ENCODE results near the gene FAF1.
"Not testable (repeated sequence)": the region's sequence is repeated elsewhere in the genome, so short reads cannot be mapped to it uniquely, and the experiment has no call there.

FAF1 gene

DNA sequence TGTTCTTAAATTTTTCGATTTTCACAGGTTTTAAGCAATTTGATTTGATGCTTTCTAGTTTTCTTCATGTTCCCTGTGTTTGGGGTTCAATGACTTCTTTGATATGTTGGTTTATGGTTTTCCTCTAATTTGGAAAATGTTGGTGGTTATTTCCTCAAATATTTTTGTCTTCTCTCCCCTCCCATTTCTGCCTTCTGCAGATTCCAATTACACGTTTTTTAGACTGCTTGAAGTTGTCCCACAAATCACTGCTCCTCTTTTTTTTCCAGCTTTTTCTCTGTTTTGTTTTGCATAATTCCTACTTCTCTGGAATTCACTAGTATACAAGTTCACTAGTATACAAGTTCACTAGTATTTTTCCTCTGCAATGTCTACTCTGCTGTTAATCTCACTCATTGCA is 61.3 kb downstream of the FAF1 start:
- ChIA-PET POLR2A (no interaction called here), CTCF (interaction anchor here (1.2 to 1.9 kb wide), 2 partner anchors 25 to 291 kb away, joined by 4 to 5 read pairs; no protein-coding TSS in a partner anchor)

DNA sequence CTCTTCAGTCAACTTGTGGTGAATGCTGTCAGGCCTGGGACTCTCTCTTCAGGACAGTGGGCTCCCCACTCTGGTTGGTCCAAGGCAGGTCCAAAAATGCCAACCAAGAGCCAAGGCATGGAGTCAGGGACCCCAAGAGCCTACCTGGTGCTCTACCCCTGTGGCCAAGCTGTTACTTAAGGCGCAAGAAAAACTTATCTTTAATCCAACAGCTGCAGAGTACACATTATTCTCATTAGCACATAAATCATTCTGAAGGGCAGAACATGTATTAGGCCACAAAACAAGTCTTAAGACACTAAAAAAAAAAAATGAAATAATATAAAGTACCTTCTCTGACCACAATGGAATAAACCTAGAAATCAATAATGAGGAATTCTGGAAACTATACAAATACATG is 65.7 kb downstream of the FAF1 start:
- no peak for DNase-seq (ENCODE audit: extremely low spot score)
- TF ChIP-seq, protein P1, sequence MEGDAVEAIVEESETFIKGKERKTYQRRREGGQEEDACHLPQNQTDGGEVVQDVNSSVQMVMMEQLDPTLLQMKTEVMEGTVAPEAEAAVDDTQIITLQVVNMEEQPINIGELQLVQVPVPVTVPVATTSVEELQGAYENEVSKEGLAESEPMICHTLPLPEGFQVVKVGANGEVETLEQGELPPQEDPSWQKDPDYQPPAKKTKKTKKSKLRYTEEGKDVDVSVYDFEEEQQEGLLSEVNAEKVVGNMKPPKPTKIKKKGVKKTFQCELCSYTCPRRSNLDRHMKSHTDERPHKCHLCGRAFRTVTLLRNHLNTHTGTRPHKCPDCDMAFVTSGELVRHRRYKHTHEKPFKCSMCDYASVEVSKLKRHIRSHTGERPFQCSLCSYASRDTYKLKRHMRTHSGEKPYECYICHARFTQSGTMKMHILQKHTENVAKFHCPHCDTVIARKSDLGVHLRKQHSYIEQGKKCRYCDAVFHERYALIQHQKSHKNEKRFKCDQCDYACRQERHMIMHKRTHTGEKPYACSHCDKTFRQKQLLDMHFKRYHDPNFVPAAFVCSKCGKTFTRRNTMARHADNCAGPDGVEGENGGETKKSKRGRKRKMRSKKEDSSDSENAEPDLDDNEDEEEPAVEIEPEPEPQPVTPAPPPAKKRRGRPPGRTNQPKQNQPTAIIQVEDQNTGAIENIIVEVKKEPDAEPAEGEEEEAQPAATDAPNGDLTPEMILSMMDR (IDR thresholded peaks at IDR 0.05; ENCODE audit: control extremely low read depth, extremely low read depth, low read depth, missing control alignments): no peak
- POLR2A ChIA-PET: no interaction called here
- CTCF ChIA-PET: no interaction called here

More for the DNA sequence above, 61.3 kb downstream of the FAF1 start:
- TF ChIP-seq, protein P1 (IDR thresholded peaks at IDR 0.05; ENCODE audit: control extremely low read depth, extremely low read depth, low read depth, missing control alignments): no peak
- no peak for DNase-seq (ENCODE audit: extremely low spot score)

GRCh38 chr1:50893466-50893865 is 66.6 kb downstream of the FAF1 start:
- ChIA-PET CTCF (interaction anchor here (0.9 to 1.1 kb wide), 2 partner anchors 20 to 37 kb away, joined by 4 read pairs; no protein-coding TSS in a partner anchor), POLR2A (no interaction called here)
- TF ChIP-seq, protein P1 (IDR thresholded peaks at IDR 0.05; ENCODE audit: control extremely low read depth, extremely low read depth, low read depth, missing control alignments): no peak
- no peak for DNase-seq (ENCODE audit: extremely low spot score)

- CTCF ChIA-PET: interaction anchor here (1.8 kb wide), 1 partner anchor 10 kb away, joined by 3 read pairs; no protein-coding TSS in a partner anchor
- DNase-seq (ENCODE audit: extremely low spot score); POLR2A ChIA-PET: not testable (repeated sequence)
Measured at GRCh38 chr1:50887555-50887954, 72.5 kb downstream of the FAF1 start.

DNA sequence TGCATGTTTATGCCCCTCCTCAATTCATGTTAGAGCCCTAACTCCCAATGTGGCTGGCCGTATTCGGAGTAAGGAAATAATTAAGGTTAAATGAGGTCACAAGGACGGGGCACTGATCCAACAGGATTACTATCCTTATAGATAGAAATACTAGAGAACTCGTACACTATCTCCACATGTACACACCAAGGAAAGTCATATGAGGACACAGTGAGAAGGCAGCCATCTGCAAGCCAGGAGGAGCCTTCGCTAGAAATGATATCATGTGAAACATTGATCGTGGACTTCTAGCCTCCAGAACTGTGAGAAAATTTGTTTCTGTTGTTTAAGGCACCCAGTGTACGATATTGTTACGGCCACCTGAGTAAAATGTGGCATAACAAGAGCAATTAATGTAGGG is 79.7 kb downstream of the FAF1 start:
- DNase-seq (ENCODE audit: extremely low spot score): no peak
- ChIA-PET CTCF (interaction anchor here (1.3 to 4.2 kb wide), 2 partner anchors 9 to 49 kb away, joined by 3 to 14 read pairs; no protein-coding TSS in a partner anchor), POLR2A (no interaction called here)
- TF ChIP-seq, protein P1 (IDR thresholded peaks at IDR 0.05; ENCODE audit: control extremely low read depth, extremely low read depth, low read depth, missing control alignments): no peak

DNA sequence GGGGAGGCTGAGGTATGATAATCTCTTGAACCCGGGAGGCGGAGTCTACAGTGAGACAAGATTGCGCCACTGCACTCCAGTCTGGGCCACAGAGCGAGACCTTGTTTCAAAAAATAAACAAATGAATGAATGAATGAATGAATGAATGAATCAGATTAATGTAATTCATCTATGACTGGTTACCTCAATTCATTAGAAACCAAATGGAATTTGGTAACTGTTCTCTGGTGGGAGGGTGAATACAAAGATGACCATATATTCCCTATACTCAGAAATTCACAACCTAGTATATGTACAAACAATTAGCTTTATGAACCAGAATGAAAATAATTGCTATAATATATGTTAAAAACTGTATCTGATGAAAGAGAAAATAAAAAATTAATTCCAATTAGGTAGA is 80.9 kb downstream of the FAF1 start:
- no peak for DNase-seq (ENCODE audit: extremely low spot score)
- TF ChIP-seq, protein P1 (IDR thresholded peaks at IDR 0.05; ENCODE audit: control extremely low read depth, extremely low read depth, low read depth, missing control alignments): no peak
- CTCF ChIA-PET: interaction anchor here (4.2 kb wide), 1 partner anchor 50 kb away, joined by 14 read pairs; no protein-coding TSS in a partner anchor
- POLR2A ChIA-PET: no interaction called here

DNA sequence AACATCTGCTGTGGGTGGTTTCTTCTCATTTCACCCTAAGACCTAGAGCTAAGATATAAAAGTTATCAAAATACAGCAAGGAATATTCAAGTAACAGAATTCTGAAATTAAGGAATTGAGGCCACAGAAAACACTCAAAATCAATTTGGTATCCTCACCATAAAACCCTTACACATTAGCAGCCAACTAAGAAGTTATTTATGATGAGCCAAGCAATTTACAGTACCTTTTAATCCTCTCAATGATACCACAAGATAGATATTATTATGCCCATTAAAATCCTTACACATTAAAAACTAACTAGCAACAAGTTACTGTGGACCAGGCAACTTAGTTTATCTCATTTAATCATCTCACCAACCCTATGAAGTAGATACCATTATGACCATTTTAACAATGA is 81.6 kb downstream of the FAF1 start:
- TF ChIP-seq, protein P1 (IDR thresholded peaks at IDR 0.05; ENCODE audit: control extremely low read depth, extremely low read depth, low read depth, missing control alignments): no peak
- POLR2A ChIA-PET: interaction anchor here (0.5 kb wide), 1 partner anchor 1141 kb away, joined by 4 read pairs; no protein-coding TSS in a partner anchor
- CTCF ChIA-PET: interaction anchor here (1.4 to 9.2 kb wide), 3 partner anchors 10 to 312 kb away, joined by 3 to 138 read pairs (median 14); no protein-coding TSS in a partner anchor
- DNase-seq (ENCODE audit: extremely low spot score): no peak

Measured in GM10248 (cell line).